ENCODE measurements around the gene IL18RAP.

The IL18RAP gene

DNA sequence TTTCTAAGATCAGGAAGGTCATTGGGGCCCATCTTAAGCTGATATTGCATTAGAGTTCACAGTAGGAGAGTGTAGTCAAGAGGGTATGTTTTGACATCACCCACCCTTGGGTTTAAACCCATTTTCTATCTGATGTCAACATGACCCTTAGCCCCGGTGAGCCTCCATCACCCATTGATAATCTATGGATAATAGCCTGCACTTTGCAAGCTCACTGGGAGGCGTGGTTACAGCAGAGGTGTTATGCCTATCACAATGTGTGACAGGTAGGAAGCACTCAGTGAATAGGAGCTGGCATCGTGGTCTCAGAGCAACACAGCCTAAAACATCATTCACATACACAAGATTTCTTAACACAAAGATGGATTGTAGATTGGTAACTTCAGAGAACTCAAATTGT, 21.3 kb downstream of the IL18RAP start:
- no peak for DNase-seq (ENCODE audit: extremely low spot score)
- TF ChIP-seq, protein P1, sequence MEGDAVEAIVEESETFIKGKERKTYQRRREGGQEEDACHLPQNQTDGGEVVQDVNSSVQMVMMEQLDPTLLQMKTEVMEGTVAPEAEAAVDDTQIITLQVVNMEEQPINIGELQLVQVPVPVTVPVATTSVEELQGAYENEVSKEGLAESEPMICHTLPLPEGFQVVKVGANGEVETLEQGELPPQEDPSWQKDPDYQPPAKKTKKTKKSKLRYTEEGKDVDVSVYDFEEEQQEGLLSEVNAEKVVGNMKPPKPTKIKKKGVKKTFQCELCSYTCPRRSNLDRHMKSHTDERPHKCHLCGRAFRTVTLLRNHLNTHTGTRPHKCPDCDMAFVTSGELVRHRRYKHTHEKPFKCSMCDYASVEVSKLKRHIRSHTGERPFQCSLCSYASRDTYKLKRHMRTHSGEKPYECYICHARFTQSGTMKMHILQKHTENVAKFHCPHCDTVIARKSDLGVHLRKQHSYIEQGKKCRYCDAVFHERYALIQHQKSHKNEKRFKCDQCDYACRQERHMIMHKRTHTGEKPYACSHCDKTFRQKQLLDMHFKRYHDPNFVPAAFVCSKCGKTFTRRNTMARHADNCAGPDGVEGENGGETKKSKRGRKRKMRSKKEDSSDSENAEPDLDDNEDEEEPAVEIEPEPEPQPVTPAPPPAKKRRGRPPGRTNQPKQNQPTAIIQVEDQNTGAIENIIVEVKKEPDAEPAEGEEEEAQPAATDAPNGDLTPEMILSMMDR (IDR thresholded peaks at IDR 0.05; ENCODE audit: control extremely low read depth, extremely low read depth, low read depth, missing control alignments) = no peak
- ChIA-PET POLR2A (no interaction called here), CTCF (interaction anchor here (0.8 to 4.8 kb wide), 27 partner anchors 8 to 1102 kb away, joined by 3 to 49 read pairs (median 7); partner anchors contain the start of genes IL18R1 and IL18RAP)

DNA sequence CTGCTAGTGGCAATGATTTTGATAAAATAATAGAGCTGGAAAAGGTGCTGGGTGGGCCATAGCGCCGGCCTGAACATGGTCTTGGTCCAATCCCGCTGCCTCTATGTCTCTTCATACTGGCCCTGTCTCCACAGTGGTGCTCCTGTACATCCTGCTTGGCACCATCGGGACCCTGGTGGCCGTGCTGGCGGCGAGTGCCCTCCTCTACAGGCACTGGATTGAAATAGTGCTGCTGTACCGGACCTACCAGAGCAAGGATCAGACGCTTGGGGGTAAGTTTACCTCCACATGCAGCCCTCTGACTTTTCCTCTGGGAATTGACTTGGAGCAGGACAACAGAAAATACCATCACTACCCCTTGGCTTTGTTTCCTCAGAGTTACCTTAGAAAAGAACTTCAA, 24.0 kb downstream of the IL18RAP start:
- no peak for DNase-seq (ENCODE audit: extremely low spot score)
- ChIA-PET POLR2A (no interaction called here), CTCF (interaction anchor here (0.6 to 6.7 kb wide), 11 partner anchors 9 to 675 kb away, joined by 3 to 47 read pairs (median 4); no protein-coding TSS in a partner anchor)
- TF ChIP-seq, protein P1 (IDR thresholded peaks at IDR 0.05; ENCODE audit: control extremely low read depth, extremely low read depth, low read depth, missing control alignments) = no peak

DNA sequence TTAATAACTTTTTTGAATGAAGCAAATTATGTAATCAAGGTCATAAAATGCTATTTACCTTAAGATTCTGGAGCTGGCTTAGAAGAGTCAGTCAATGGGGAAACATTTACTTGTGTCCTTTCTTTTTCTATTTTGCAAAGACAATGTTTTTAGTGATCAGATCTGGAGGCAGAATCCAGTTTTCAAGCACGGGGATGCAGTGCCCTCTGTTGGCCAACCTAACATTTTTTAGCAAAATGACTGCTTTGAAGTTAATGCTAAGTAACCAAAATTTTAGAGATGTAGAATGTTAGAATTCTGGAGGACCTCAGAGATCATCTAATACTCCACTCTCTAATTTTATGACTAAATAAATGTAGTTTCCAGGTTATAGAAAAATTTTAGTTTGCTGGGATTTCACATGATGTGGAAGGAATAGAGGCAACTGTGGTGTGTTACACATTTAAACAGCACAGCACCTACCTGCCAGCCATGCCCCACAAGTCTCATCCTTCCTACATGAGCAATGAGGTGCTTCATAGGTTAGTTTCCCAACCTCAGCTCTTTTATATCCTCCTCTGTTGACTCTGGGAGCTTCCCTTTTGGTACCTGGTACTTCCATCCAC, 26.5 kb downstream of the IL18RAP start:
- POLR2A ChIA-PET = no interaction called here
- DNase-seq (ENCODE audit: extremely low spot score) = peak; percentile 46
- CTCF ChIA-PET = interaction anchor here (0.7 to 6.7 kb wide), 10 partner anchors 8 to 443 kb away, joined by 3 to 47 read pairs (median 4); no protein-coding TSS in a partner anchor
- TF ChIP-seq, protein P1 (IDR thresholded peaks at IDR 0.05; ENCODE audit: control extremely low read depth, extremely low read depth, low read depth, missing control alignments) = peak; percentile 79

DNA sequence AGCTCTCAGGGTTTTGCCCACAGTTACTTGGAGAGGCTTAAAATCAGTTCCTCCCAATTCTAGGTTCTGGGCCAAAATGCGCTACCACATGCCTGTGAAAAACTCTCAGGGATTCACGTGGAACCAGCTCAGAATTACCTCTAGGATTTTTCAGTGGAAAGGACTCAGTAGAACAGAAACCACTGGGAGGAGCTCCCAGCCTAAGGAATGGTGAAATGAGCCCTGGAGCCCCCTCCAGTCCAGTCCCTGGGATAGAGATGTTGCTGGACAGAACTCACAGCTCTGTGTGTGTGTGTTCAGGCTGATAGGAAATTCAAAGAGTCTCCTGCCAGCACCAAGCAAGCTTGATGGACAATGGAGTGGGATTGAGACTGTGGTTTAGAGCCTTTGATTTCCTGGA, 29.0 kb downstream of the IL18RAP start:
- ChIA-PET CTCF (interaction anchor here (0.9 to 6.7 kb wide), 7 partner anchors 9 to 681 kb away, joined by 3 to 47 read pairs (median 10); partner anchors contain the start of genes IL18R1 and SLC9A4), POLR2A (interaction anchor here (0.5 to 0.6 kb wide), 2 partner anchors 188 to 394 kb away, joined by 3 read pairs; no protein-coding TSS in a partner anchor)
- TF ChIP-seq, protein P1 (IDR thresholded peaks at IDR 0.05; ENCODE audit: control extremely low read depth, extremely low read depth, low read depth, missing control alignments) = no peak
- DNase-seq (ENCODE audit: extremely low spot score) = no peak

DNA sequence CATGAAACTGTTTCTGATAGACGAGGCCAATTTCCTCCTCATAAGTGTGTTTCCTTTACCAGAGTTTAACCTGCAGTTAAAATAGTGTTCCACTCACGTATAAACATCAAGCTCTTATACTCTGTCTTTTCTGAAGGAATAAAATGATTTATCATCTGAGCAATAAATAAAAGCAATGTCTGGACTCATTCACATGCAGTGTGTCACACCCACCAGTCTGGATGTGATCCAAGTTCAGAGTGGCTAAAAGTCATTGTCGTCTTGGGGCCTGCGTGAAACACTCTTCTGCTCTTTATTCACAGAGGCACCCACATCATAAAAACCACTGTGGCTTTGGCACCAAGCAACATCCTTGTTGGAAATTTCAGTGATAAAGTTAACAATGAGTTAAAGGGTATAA, 30.5 kb downstream of the IL18RAP start:
- POLR2A ChIA-PET = no interaction called here

DNA sequence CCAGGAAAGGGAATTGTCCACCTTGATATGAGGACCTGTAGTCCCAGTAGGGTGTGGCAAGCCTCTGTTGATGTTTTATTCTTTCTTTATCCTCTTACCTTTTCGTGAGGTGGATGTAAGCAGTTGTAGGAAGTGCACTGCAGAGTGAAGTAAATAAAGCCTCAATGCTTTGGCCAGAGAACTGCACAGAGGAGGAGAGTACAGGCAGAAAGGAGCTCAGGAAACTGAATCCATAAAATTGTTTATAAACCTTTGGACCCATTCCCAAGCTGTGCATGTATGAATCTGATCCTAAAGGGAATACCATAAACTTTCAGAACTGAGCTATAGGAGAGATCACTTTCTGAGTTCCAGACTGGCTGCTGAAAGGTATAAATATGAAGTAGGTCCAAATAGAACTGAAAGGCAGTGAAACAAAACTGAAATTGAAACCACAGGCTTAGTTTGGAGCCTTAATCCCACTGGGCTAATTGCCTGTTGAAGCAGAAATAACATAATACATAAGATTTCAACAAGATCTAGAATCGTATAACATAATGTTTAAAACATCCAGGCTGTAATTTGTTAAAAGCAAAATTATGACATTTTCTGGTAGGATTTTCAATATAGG, 32.2 kb downstream of the IL18RAP start:
- ChIA-PET CTCF (interaction anchor here (0.9 to 3.9 kb wide), 4 partner anchors 12 to 435 kb away, joined by 3 to 24 read pairs (median 5); partner anchors contain the start of gene IL18R1), POLR2A (no interaction called here)
- TF ChIP-seq, protein P1 (IDR thresholded peaks at IDR 0.05; ENCODE audit: control extremely low read depth, extremely low read depth, low read depth, missing control alignments) = no peak
- DNase-seq (ENCODE audit: extremely low spot score) = no peak

More for the DNA sequence above, 30.5 kb downstream of the IL18RAP start:
- CTCF ChIA-PET = interaction anchor here (0.8 to 3.9 kb wide), 6 partner anchors 10 to 213 kb away, joined by 3 to 24 read pairs (median 4); partner anchors contain the start of gene IL18R1
- no peak for DNase-seq (ENCODE audit: extremely low spot score)
- TF ChIP-seq, protein P1 (IDR thresholded peaks at IDR 0.05; ENCODE audit: control extremely low read depth, extremely low read depth, low read depth, missing control alignments) = no peak

All from GM10248 (cell line).